Naive thymus-derived CD4-positive, alpha-beta T cell (primary cell): ENCODE measurements around the gene DDX51. TPM values are rescaled to one million over a fixed set of nuclear protein-coding genes. Genes with fewer than 3 reads are reported as not detected.
A peak's percentile ranks its signal among the peaks of the same experiment; 100 is the strongest.

Source experiments
- ATAC-seq: fragments of 150-1000 bp; cut with Tn5 transposase; 2 replicates; pipeline ENCODE4 v1.10.0; 2021; ENCODE audit warnings: mild to moderate bottlenecking, moderate library complexity
- CTCF ChIA-PET: fragments of 350-600 bp; sonication (Branson Sonifier 250); formaldehyde crosslinking; loops from one replicate; lab custom pipeline; 2021; ENCODE audit warnings: antibody characterized with exemption; lab: Charles Lee
- POLR2A ChIA-PET: fragments of 350-600 bp; sonication (Branson Sonifier 250); formaldehyde crosslinking; loops from one replicate; lab custom pipeline; 2021; ENCODE audit warnings: antibody characterized with exemption, inconsistent platforms; lab: Charles Lee
- DNase-seq, 9 donors: peaks; one replicate each; pipeline versions ENCODE4 v3.0.0 to v3.0.0-alpha.2; 2020 to 2022; ENCODE audit warnings: mixed read lengths in 1 of 9
- H3K27ac ChIP-seq: one replicate; pipeline ENCODE4 v1.7.0; 2013; ENCODE audit warnings: mild to moderate bottlenecking, low read depth, low read length, moderate library complexity
- H3K27me3 ChIP-seq, 2 donors: one replicate each; pipeline ENCODE4 v1.7.0; 2013; ENCODE audit warnings: low read length in 2 of 2, mild to moderate bottlenecking in 2 of 2, moderate library complexity in 2 of 2; ENCODE audit not compliant: control insufficient read depth in 2 of 2, insufficient read depth in 2 of 2
- H3K36me3 ChIP-seq, 3 experiments: 1 replicate in 2 of 3; 2 replicates in 1 of 3; pipeline ENCODE4 v1.7.0; 2013; ENCODE audit warnings: low read length in 3 of 3, mild to moderate bottlenecking in 3 of 3, moderate library complexity in 1 of 3; ENCODE audit not compliant: insufficient read depth in 3 of 3, control insufficient read depth in 2 of 3
- H3K4me1 ChIP-seq, 2 donors: one replicate each; pipeline ENCODE4 v1.7.0; 2013; ENCODE audit warnings: low read length in 2 of 2, mild to moderate bottlenecking in 2 of 2, moderate library complexity in 1 of 2; ENCODE audit not compliant: control insufficient read depth in 2 of 2, insufficient read depth in 2 of 2
- H3K4me3 ChIP-seq: 2 replicates; pipeline ENCODE4 v1.7.0; 2013; ENCODE audit warnings: mild to moderate bottlenecking, low read length
- H3K9me3 ChIP-seq, 3 experiments: 1 replicate in 2 of 3; 2 replicates in 1 of 3; pipeline ENCODE4 v1.7.0; 2013; ENCODE audit warnings: low read length in 3 of 3; ENCODE audit not compliant: control insufficient read depth in 2 of 3
- H3K27ac Mint-ChIP-seq, 9 donors: one replicate each; pipeline ENCODE4 v1.8.0; 2020 to 2022; ENCODE audit warnings: mixed read lengths in 9 of 9, mild to moderate bottlenecking in 8 of 9, moderate library complexity in 5 of 9, inconsistent platforms in 2 of 9
- H3K27me3 Mint-ChIP-seq, 5 donors: one replicate each; pipeline ENCODE4 v1.8.0; 2021 to 2022; ENCODE audit warnings: mixed read lengths in 5 of 5, mild to moderate bottlenecking in 1 of 5
- H3K36me3 Mint-ChIP-seq, 5 donors: one replicate each; pipeline ENCODE4 v1.8.0; 2020 to 2022; ENCODE audit warnings: mixed read lengths in 5 of 5, mild to moderate bottlenecking in 3 of 5, inconsistent platforms in 1 of 5
- H3K4me1 Mint-ChIP-seq, 7 donors: one replicate each; pipeline ENCODE4 v1.8.0; 2020 to 2022; ENCODE audit warnings: mixed read lengths in 7 of 7, mild to moderate bottlenecking in 3 of 7, inconsistent platforms in 1 of 7
- H3K4me3 Mint-ChIP-seq, 10 donors: one replicate each; pipeline ENCODE4 v1.8.0; 2020 to 2022; ENCODE audit warnings: mild to moderate bottlenecking in 10 of 10, mixed read lengths in 10 of 10, moderate library complexity in 6 of 10, inconsistent platforms in 2 of 10
- H3K9me3 Mint-ChIP-seq, 11 donors: one replicate each; pipeline ENCODE4 v1.8.0; 2020 to 2022; ENCODE audit warnings: mixed read lengths in 11 of 11, mild to moderate bottlenecking in 4 of 11, inconsistent platforms in 1 of 11, moderate library complexity in 1 of 11
- intact Hi-C, 2 donors: fragments of 100-400 bp; cut with micrococcal nuclease; formaldehyde crosslinking; loops; one replicate each; pipeline ENCODE4 v1.15.1; 2023
- polyA plus RNA-seq, 2 donors: library from polyadenylated mRNA; unstranded; fragments of 300-500 nt; fragmentation: Illumina TruSeq; gene quantifications; one replicate each; pipeline ENCODE4 v1.2.3, GENCODE V29; 2021
- total RNA-seq, 6 experiments: library from RNA in 5 of 6; stranded (reverse) in 5 of 6; gene quantifications; 1 replicate in 5 of 6; 2 replicates in 1 of 6; pipeline ENCODE4 v1.2.3 and lab custom pipeline; 2021 to 2026

Gene DDX51
- total and polyA plus RNA-seq, 7 experiments from 2014 or later: 8.8 to 54.8 (median 49.5) TPM

DNA sequence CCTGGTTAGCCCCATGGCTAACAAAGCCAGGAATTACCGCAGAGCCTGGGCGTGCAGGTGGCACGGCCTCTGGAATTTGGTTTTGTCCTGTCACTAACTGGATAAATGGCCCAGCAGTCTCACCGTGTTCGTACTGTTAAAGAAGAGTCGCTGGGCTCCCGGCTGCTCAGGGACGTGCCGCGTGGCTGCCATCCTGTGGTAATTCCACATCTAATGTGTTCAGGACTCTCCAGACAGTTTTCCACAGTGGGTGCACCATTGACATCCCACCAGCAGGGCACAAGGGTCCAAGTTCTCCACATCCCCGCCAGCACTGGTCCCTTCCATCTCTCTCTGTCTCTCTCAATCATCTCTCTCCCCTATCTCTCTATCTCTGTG, 19.8 kb upstream of the DDX51 start:
- intact Hi-C loops: loop anchor here in 1 of 2 donors (2.0 kb wide), 1 partner anchor 55 kb away; no protein-coding TSS in a partner anchor

DNA sequence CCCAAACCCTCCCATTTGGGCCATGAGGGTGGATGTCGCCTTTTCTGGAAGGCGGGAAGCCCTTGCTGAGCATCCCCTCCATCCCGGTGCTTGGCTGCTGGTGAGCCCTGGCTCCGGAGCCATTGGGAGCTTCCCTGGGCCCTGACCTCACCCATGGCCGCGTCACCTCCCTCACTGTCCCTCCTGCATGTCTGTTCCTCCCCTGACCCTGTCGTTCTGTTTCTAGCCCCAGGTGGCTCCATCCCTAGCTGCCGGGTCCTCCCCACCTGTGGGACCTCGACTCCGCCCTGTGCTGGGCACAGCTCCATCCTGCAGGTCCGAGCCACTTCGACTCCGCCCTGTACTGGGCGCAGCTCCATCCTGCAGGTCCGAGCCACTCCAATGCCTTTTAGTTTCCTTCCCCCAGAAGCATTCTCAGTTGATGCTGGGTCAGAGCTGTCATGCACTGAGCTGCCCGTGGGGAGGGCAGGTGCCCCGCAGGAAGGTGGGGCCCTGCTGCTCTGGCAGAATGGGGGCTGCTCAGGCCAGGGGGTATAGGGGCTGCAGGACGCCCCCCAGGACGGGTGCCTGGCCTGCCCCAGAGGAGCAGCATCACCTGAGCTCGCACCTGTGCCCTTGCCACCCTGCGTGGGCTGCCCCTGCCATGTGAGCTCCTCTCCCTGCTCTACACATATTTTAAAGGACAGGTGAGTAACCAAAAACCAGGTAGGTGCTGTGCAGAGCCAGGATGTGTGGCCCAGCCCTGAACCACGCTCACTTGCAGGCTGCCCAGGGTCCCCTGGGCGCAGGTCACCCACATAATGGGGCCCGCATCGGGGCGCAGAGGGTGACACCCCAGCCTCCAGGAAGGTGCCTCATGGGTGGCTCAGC, 19.2 kb upstream of the DDX51 start:
- H3K4me1 Mint-ChIP-seq: peaks cover 11 to 27% (median 16%) of the 10 kb centered on the region in 7 donors
- H3K27me3 Mint-ChIP-seq: no peaks in the 10 kb centered on the region
- Histone ChIP-seq H3K9me3 (no peaks in the 10 kb centered on the region), H3K4me3 (no peak overlapping the region), H3K27ac (no peak overlapping the region), H3K27me3 (no peaks in the 10 kb centered on the region), H3K36me3 (peaks cover 0 to 1% (median 0%) of the 10 kb centered on the region in 3 experiments), H3K4me1 (peaks cover 0 to 24% of the 10 kb centered on the region in 2 donors)
- H3K4me3 Mint-ChIP-seq: peak overlapping the region in 8 of 10 donors; percentile 23 to 69 (median 58)
- CTCF ChIA-PET: interaction anchor here (1.1 to 2.0 kb wide), 3 partner anchors 9 to 56 kb away, joined by 4 to 6 read pairs (median 6); no protein-coding TSS in a partner anchor
- ATAC-seq: no peak
- H3K36me3 Mint-ChIP-seq: peaks cover 0 to 4% (median 0%) of the 10 kb centered on the region in 5 donors
- peak overlapping the region in 2 of 9 donors; percentile 22 to 62 for H3K27ac Mint-ChIP-seq
- intact Hi-C loops: loop anchor here in 1 of 2 donors (2.0 kb wide), 1 partner anchor 56 kb away; no protein-coding TSS in a partner anchor
- POLR2A ChIA-PET: interaction anchor here (1.1 to 2.8 kb wide), 2 partner anchors 16 to 26 kb away, joined by 6 to 10 read pairs; no protein-coding TSS in a partner anchor
- H3K9me3 Mint-ChIP-seq: peaks cover 0 to 13% (median 0%) of the 10 kb centered on the region in 11 donors
- no peak for DNase-seq

More for the DNA sequence above, 19.8 kb upstream of the DDX51 start:
- Mint-ChIP-seq H3K36me3 (peaks cover 0 to 4% (median 0%) of the 10 kb centered on the region in 5 donors), H3K27me3 (no peaks in the 10 kb centered on the region), H3K9me3 (peaks cover 0 to 13% (median 0%) of the 10 kb centered on the region in 11 donors), H3K4me1 (peaks cover 11 to 27% (median 16%) of the 10 kb centered on the region in 7 donors), H3K27ac (peak overlapping the region in 1 of 9 donors; percentile 2), H3K4me3 (peak overlapping the region in 7 of 10 donors; percentile 6 to 69 (median 26))
- ChIA-PET CTCF (interaction anchor here (1.4 to 2.0 kb wide), 2 partner anchors 10 to 55 kb away, joined by 6 read pairs; no protein-coding TSS in a partner anchor), POLR2A (interaction anchor here (1.1 kb wide), 1 partner anchor 26 kb away, joined by 6 read pairs; no protein-coding TSS in a partner anchor)
- Histone ChIP-seq H3K36me3 (no peaks in the 10 kb centered on the region), H3K4me1 (peaks cover 0 to 24% of the 10 kb centered on the region in 2 donors), H3K9me3 (no peaks in the 10 kb centered on the region), H3K27ac (no peak overlapping the region), H3K27me3 (no peaks in the 10 kb centered on the region), H3K4me3 (no peak overlapping the region)
- DNase-seq: no peak
- no peak for ATAC-seq

DNA sequence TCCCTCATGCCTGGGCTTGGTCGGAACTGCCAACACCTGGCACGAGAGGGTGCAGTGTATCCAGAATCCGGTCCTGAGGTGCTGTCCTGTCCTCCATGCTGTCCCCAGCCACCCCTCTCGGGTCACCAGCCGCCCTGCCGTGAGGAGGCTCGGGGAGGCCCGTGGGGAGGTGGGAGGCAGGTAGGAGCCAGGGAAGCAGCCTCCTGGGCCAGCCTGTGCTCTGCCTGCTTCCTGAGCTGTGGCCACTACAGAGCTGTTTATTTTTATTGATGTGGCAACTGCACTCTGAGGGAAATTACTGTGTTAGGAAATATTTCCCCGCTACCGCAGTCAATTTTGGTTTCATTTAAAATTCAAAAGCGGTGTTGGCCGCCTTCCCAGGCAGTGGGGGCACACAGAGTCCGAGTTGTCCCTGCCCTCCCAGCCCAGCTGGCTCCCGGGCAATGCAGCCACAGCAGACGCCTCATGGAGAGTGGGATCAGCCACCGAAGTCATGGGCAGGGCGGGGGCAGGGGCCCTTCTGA, 18.5 kb upstream of the DDX51 start:
- Histone ChIP-seq H3K36me3 (peaks cover 0 to 8% (median 0%) of the 10 kb centered on the region in 3 experiments), H3K27ac (no peak overlapping the region), H3K4me1 (peaks cover 0 to 24% of the 10 kb centered on the region in 2 donors), H3K4me3 (no peak overlapping the region), H3K27me3 (no peaks in the 10 kb centered on the region), H3K9me3 (no peaks in the 10 kb centered on the region)
- POLR2A ChIA-PET: interaction anchor here (1.1 to 2.8 kb wide), 2 partner anchors 16 to 27 kb away, joined by 6 to 10 read pairs; no protein-coding TSS in a partner anchor
- Mint-ChIP-seq H3K4me3 (peak overlapping the region in 7 of 10 donors; percentile 17 to 69 (median 58)), H3K27ac (no peak overlapping the region), H3K4me1 (peaks cover 11 to 26% (median 16%) of the 10 kb centered on the region in 7 donors), H3K36me3 (peaks cover 0 to 4% (median 0%) of the 10 kb centered on the region in 5 donors), H3K9me3 (peaks cover 0 to 13% (median 0%) of the 10 kb centered on the region in 11 donors), H3K27me3 (no peaks in the 10 kb centered on the region)
- intact Hi-C loops: loop anchor here (1.0 to 2.0 kb wide), 2 partner anchors 27 to 56 kb away; no protein-coding TSS in a partner anchor
- DNase-seq (peak in 1 of 9 donors; percentile 44), ATAC-seq (peak; percentile 83)
- CTCF ChIA-PET: interaction anchor here (0.9 to 2.0 kb wide), 4 partner anchors 9 to 57 kb away, joined by 3 to 6 read pairs (median 5); no protein-coding TSS in a partner anchor

DNA sequence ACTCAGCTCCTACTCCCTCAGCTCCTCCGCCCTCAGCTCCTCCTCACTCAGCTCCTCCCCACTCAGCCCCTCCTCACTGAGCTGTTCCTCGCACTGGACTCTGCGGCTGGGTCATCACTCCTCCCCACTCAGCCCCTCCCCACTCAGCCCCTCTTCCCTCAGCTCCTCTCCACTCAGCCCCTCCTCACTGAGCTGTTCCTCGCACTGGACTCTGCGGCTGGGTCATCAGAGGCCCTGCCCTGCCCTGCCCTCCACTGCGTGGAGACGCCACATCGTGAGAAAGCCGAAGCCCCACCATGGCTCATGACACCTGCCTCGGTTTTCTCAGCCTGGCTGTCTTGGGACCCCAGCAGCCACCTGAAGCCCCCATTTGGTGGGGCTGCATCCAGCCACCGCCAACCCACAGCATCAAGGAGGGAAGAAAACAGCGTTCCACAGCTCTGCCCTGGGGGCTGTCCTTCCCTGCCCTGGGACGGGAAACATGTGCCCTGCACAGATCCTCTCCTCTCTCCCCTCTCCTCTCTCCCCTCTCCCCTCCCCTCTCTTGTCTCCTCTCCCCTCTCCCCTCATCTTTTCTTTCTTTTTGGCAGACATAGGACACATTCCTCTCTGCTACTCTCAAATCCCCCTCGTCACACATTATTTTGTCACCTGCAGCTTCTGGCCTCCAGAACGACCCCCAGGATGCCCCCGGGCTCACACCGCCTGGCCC, 17.8 kb upstream of the DDX51 start:
- Mint-ChIP-seq H3K27ac (no peak overlapping the region), H3K4me1 (peaks cover 11 to 26% (median 16%) of the 10 kb centered on the region in 7 donors), H3K9me3 (peaks cover 0 to 10% (median 0%) of the 10 kb centered on the region in 11 donors), H3K27me3 (no peaks in the 10 kb centered on the region), H3K36me3 (peaks cover 0 to 2% (median 0%) of the 10 kb centered on the region in 5 donors), H3K4me3 (peak overlapping the region in 2 of 10 donors; percentile 12 to 69)
- ATAC-seq: peak; percentile 1
- DNase-seq: no peak
- ChIA-PET CTCF (interaction anchor here (0.6 to 2.0 kb wide), 5 partner anchors 13 to 115 kb away, joined by 3 to 6 read pairs (median 3); no protein-coding TSS in a partner anchor), POLR2A (interaction anchor here (2.8 kb wide), 1 partner anchor 17 kb away, joined by 10 read pairs; no protein-coding TSS in a partner anchor)
- H3K9me3 ChIP-seq: no peaks in the 10 kb centered on the region
- intact Hi-C loops: loop anchor here (1.0 to 2.0 kb wide), 2 partner anchors 27 to 57 kb away; no protein-coding TSS in a partner anchor
- H3K36me3 ChIP-seq: peaks cover 0 to 11% (median 0%) of the 10 kb centered on the region in 3 experiments
- H3K27ac ChIP-seq: no peak overlapping the region
- H3K27me3 ChIP-seq: no peaks in the 10 kb centered on the region
- H3K4me3 ChIP-seq: no peak overlapping the region
- H3K4me1 ChIP-seq: peaks cover 0 to 24% of the 10 kb centered on the region in 2 donors

DNA sequence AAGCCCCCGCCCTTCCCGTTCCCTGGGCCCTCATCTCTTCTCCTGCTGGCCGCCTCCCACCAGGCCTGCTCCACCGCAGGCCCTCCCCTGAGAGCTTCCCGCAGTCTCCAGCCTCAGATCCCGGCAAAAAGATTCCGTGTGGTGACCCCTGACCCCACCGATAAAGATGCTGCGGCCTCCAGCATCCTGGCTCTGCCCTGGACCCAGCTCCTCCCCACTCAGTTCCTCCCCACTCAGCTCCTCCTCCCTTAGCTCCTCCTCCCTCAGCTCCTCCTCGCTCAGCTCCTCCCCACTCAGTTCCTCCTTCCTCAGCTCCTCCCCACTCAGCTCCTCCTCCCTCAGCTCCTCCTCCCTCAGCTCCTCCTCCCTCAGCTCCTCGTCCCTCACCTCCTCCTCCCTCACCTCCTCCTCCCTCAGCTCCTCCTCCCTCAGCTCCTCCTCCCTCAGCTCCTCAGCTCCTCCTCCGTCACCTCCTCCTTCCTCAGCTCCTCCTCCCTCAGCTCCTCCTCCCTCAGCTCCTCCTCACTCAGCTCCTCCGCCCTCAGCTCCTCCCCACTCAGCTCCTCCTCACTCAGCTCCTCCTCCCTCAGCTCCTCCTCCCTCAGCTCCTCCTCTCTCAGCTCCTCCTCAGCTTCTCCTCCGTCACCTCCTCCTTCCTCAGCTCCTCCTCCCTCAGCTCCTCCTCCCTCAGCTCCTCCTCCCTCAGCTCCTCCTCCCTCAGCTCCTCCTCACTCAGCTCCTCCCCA, 17.1 kb upstream of the DDX51 start:
- Histone ChIP-seq H3K36me3 (peaks cover 0 to 18% (median 0%) of the 10 kb centered on the region in 3 experiments), H3K4me3 (no peak overlapping the region), H3K9me3 (no peaks in the 10 kb centered on the region), H3K4me1 (peaks cover 0 to 24% of the 10 kb centered on the region in 2 donors), H3K27ac (no peak overlapping the region), H3K27me3 (no peaks in the 10 kb centered on the region)
- peaks cover 11 to 26% (median 16%) of the 10 kb centered on the region in 7 donors for H3K4me1 Mint-ChIP-seq
- ATAC-seq (no peak), DNase-seq (no peak)
- no peak overlapping the region for H3K4me3 Mint-ChIP-seq
- no peaks in the 10 kb centered on the region for H3K27me3 Mint-ChIP-seq
- CTCF ChIA-PET: interaction anchor here (0.6 to 1.3 kb wide), 4 partner anchors 14 to 116 kb away, joined by 3 read pairs; no protein-coding TSS in a partner anchor
- peak overlapping the region in 1 of 9 donors; percentile 21 for H3K27ac Mint-ChIP-seq
- intact Hi-C loops: no loop called here
- H3K36me3 Mint-ChIP-seq: no peaks in the 10 kb centered on the region
- POLR2A ChIA-PET: interaction anchor here (2.8 kb wide), 1 partner anchor 18 kb away, joined by 10 read pairs; no protein-coding TSS in a partner anchor
- peaks cover 0 to 3% (median 0%) of the 10 kb centered on the region in 11 donors for H3K9me3 Mint-ChIP-seq
